GM12873 (cell line): ENCODE measurements around the gene ROBO2.

ENCODE experiments used
- TF ChIP-seq, protein P1 (sequence below): IDR thresholded peaks from 2 replicates; pipeline ENCODE4 v1.5.1; 2012; ENCODE audit warnings: low read depth, mild to moderate bottlenecking, moderate library complexity, low read length, control low read depth; ENCODE audit not compliant: insufficient read depth; ENCODE audit errors: missing control alignments

ROBO2 gene

DNA sequence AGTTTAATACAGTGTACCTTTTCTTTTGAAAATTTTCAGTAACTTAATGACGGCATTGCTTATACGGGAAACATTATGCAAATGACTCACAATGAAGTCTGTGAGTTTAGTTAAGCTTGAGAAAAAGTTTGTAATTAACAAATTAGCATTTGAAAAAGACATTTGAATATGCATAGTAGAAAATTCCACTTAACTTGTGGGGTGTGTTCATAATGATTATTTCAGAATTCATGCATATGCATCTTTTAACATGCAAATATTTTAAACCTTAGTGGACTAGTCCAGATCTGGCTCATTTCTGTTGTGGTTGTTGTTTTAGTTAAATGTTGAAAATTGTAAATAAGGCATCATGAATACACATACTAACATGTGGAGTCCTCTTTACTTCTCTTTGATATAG lies 239.4 kb downstream of the ROBO2 start:
- TF ChIP-seq, protein P1, sequence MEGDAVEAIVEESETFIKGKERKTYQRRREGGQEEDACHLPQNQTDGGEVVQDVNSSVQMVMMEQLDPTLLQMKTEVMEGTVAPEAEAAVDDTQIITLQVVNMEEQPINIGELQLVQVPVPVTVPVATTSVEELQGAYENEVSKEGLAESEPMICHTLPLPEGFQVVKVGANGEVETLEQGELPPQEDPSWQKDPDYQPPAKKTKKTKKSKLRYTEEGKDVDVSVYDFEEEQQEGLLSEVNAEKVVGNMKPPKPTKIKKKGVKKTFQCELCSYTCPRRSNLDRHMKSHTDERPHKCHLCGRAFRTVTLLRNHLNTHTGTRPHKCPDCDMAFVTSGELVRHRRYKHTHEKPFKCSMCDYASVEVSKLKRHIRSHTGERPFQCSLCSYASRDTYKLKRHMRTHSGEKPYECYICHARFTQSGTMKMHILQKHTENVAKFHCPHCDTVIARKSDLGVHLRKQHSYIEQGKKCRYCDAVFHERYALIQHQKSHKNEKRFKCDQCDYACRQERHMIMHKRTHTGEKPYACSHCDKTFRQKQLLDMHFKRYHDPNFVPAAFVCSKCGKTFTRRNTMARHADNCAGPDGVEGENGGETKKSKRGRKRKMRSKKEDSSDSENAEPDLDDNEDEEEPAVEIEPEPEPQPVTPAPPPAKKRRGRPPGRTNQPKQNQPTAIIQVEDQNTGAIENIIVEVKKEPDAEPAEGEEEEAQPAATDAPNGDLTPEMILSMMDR, result no peak

DNA sequence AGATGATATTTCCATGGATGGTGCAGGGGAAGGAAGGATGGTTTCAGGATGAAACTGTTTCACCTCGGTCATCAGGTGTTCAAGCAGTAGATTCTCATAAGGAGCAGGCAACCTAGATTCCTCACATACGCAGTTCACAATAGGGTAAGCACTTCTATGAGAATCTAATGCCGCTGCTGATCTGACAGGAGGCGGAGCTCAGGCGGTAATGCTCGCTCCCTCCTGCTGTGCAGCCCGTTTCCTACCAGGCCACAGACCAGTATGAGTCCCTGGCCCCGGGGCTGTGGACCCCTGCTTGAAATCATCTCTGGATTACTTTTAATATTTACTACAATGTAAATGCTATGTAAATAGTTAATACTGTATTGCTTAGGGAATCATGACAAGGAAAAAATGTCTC lies 241.8 kb downstream of the ROBO2 start:
- TF ChIP-seq, protein P1, result no peak

DNA sequence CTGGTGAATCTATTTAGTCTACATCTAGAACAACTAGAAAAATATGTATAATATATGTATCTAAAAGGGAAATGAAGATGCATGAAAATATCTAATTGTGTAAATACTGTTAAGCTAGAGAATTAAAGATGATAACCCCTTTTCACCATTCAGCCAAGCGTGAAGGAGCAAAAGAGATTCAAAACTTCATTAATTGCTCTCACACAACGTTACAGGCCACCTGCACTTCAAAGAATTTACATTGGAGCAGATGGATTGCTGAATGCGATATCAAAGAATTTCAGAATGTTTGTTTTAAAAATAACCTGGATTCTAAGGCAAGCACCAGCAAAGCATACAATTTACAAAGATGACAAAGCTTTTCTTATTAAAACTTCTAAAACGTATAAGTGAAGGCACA lies 243.2 kb downstream of the ROBO2 start:
- TF ChIP-seq, protein P1, result no peak

DNA sequence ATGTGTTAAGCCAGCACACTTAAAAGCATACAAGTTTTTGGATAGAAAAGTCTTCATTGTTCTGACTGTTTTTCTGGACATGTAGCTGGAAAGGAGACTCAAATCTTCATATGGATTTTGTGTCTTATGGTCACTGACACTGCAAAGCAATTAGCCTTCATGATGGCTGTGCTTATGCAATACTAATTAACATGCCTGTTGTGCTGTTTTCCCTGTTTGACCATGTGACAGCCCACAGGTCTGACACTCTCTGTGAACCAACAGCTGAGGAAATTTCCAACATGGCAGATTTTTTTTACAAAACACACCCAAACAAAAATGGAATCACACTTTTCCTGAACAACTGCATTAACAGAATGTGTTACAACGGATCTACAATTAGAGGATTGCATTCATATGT lies 248.4 kb downstream of the ROBO2 start:
- TF ChIP-seq, protein P1, result no peak

DNA sequence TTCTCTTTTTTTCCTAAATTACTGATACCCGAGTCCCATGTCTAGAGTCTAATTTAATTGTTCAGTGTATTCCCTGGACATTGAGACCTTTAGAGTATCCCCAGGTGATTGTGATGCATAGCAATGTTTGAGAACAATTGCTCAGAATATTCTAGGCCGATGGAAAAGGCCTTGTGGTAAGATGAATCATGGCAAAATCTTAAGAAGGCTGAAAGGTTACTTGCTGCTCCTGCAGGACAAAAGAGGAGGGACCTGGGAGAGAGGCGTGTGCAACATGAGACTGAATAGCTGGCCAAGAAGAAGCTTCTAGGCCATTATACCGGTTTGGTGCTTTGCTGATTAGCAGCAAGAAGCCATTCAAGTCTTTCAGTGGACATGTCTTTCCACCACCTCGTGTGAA lies 256.6 kb downstream of the ROBO2 start:
- TF ChIP-seq, protein P1, result no peak

DNA sequence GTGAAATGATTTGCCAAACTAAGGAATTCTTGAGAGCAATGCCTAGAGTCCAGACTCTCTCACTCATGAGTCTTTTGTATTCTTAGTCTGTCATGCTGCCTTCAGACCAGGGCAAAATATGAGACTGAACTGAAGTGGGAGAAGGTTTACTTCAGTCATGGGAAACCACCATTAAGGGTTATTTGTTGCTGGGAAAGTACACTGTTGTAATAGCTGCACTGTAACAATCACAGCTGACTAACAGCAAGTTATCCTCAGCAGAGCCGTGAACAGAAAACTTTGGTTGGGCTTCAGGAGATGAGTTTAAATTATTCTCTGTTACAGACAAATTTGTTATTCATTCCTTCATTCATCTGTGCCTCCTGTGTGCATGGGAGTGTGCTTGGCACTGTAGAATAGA lies 258.5 kb downstream of the ROBO2 start:
- TF ChIP-seq, protein P1, result no peak

DNA sequence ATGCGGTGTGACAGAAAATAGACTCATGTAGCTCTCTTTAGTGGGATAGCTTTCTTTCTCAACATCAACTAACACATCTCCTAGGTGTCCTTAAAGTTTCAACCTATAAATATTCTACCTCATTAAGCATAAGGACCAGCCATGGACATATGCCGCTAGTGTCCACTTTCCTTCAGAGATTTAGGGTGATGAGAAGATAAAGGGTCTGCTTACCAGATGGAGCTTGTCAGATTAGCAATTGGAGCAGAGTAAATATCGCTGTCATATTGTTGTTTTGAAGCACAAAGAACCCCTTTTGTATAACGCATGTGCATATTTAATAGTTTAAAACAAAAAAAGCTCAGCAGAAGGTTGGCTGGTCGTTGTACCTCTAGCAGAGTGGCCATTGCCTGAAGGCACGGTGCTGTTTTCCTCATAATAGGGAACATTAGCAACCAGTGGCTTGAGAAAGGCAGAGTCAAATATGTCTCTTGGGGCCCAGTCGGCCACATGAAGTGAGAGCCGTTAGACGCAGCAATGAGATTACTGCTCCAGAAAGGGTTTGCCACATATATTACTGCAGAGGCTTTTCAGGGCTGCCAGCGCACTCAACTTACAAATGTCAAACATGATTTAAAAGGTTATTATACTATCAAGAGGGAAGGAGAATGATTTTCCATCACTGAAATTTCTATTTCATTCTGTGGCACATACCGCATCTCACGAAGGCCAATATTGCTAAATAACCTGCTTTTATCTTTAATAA lies 264.2 kb downstream of the ROBO2 start:
- TF ChIP-seq, protein P1, result no peak
